ENCODE measurements around the gene IRX3.

Gene IRX3

GRCh38 chr16:54280751-54281150, 5.8 kb downstream of the IRX3 start:
- Histone ChIP-seq H3K27me3 (ENCODE audit: control insufficient read depth, insufficient read depth, low read length) (no peaks in the 10 kb centered on the region), H2AFZ (no peak overlapping the region), H3K9ac (no peak overlapping the region), H3K4me2 (ENCODE audit: low read length) (no peak overlapping the region), H3K79me2 (no peaks in the 10 kb centered on the region), H3K4me3 (ENCODE audit: low read depth, low read length) (no peak overlapping the region), H3K36me3 (ENCODE audit: control insufficient read depth, insufficient read depth, low read length) (no peaks in the 10 kb centered on the region), H3K4me1 (no peaks in the 10 kb centered on the region), H3K9me3 (ENCODE audit: control insufficient read depth, low read length) (no peaks in the 10 kb centered on the region), H3K27ac (no peak overlapping the region)
- no peak for TF ChIP-seq CTCF (IDR thresholded peaks at IDR 0.05)

DNA sequence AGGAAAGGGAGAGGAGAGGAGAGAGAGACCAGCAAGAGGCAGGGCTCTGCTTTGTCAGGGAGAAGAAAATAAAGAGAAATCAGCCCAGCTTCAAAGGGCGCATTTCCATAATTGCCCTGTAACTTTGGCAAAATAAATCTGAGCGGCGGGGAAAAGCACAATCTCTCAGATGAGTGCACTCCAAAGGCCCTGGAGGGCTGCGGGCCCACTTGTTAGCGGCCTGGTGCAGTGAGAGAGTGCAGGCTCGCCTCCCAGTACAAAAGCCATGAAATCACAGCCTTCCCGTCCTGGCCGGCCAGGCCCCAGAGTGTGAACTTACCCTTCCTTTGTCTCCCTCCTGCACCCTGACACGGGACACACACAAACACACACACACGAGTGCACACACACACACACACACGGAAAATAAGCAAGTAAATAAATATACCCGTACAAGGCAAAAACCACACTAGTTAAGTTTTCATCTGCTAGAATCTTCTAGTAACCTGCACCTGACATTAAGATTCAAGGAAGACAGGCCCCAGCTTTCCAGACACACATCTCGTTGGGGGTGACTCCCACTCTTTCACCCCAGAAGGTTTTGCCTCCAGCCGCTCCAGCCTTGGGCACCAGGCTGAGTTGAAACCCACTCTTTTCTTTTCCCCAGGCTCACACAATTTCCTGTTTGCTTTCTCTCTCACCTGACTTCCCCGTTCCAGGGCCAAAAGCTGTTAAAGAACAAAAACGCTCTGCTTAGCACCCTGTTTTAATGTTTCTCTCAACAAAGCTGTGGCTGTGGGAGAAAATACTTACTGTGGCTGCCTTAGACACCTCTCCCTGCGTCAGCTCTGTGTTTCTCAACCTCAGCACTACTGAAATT, 8.5 kb downstream of the IRX3 start:
- no peak overlapping the region for H3K9ac ChIP-seq
- no peaks in the 10 kb centered on the region for H3K4me1 ChIP-seq
- H3K27ac ChIP-seq: no peak overlapping the region
- no peak overlapping the region for H3K4me3 ChIP-seq (ENCODE audit: low read depth, low read length)
- no peak overlapping the region for H3K4me2 ChIP-seq (ENCODE audit: low read length)
- no peak for TF ChIP-seq CTCF (IDR thresholded peaks at IDR 0.05)
- H2AFZ ChIP-seq: no peak overlapping the region
- H3K36me3 ChIP-seq (ENCODE audit: control insufficient read depth, insufficient read depth, low read length): no peaks in the 10 kb centered on the region
- no peaks in the 10 kb centered on the region for H3K79me2 ChIP-seq
- no peaks in the 10 kb centered on the region for H3K27me3 ChIP-seq (ENCODE audit: control insufficient read depth, insufficient read depth, low read length)
- no peaks in the 10 kb centered on the region for H3K9me3 ChIP-seq (ENCODE audit: control insufficient read depth, low read length)

- no peak overlapping the region for H2AFZ ChIP-seq
- H3K4me2 ChIP-seq (ENCODE audit: low read length): no peak overlapping the region
- no peaks in the 10 kb centered on the region for H3K4me1 ChIP-seq
- no peaks in the 10 kb centered on the region for H3K9me3 ChIP-seq (ENCODE audit: control insufficient read depth, low read length)
- no peak overlapping the region for H3K9ac ChIP-seq
- H3K79me2 ChIP-seq: no peaks in the 10 kb centered on the region
- H3K27ac ChIP-seq: no peak overlapping the region
- no peak overlapping the region for H3K4me3 ChIP-seq (ENCODE audit: low read depth, low read length)
- no peaks in the 10 kb centered on the region for H3K36me3 ChIP-seq (ENCODE audit: control insufficient read depth, insufficient read depth, low read length)
- TF ChIP-seq CTCF (IDR thresholded peaks at IDR 0.05): no peak
- H3K27me3 ChIP-seq (ENCODE audit: control insufficient read depth, insufficient read depth, low read length): no peaks in the 10 kb centered on the region
Measured at GRCh38 chr16:54275956-54276355, 10.6 kb downstream of the IRX3 start.

GRCh38 chr16:54273566-54273965, 13.0 kb downstream of the IRX3 start:
- Histone ChIP-seq H3K4me3 (ENCODE audit: low read depth, low read length) (no peak overlapping the region), H3K27me3 (ENCODE audit: control insufficient read depth, insufficient read depth, low read length) (no peaks in the 10 kb centered on the region), H3K9ac (no peak overlapping the region), H2AFZ (no peak overlapping the region), H3K27ac (no peak overlapping the region), H3K79me2 (no peaks in the 10 kb centered on the region), H3K36me3 (ENCODE audit: control insufficient read depth, insufficient read depth, low read length) (no peaks in the 10 kb centered on the region), H3K4me2 (ENCODE audit: low read length) (no peak overlapping the region), H3K4me1 (no peaks in the 10 kb centered on the region), H3K9me3 (ENCODE audit: control insufficient read depth, low read length) (no peaks in the 10 kb centered on the region)
- no peak for TF ChIP-seq CTCF (IDR thresholded peaks at IDR 0.05)

DNA sequence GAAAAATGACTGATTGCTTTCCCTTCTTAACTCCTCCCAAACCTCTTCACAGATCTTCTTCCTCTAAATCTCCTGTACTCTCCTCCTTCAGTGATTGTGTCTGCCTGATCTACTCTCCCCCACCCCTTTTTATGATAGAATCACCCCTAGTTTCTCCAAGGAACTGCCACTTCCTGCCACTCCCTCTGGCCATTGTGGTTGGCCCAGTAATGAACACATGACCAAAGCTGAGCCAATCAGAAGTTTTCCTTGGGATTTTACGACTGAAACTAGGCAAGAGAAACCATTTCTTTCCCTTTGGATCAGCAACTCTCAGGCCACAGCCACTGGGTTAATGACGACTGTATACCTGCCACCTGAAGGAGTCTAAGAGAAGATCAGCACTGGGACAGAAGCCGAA, 15.9 kb downstream of the IRX3 start:
- no peak overlapping the region for H3K27ac ChIP-seq
- H3K9me3 ChIP-seq (ENCODE audit: control insufficient read depth, low read length): no peaks in the 10 kb centered on the region
- H3K4me3 ChIP-seq (ENCODE audit: low read depth, low read length): no peak overlapping the region
- no peaks in the 10 kb centered on the region for H3K4me1 ChIP-seq
- H3K36me3 ChIP-seq (ENCODE audit: control insufficient read depth, insufficient read depth, low read length): no peaks in the 10 kb centered on the region
- no peaks in the 10 kb centered on the region for H3K27me3 ChIP-seq (ENCODE audit: control insufficient read depth, insufficient read depth, low read length)
- no peaks in the 10 kb centered on the region for H3K79me2 ChIP-seq
- no peak overlapping the region for H2AFZ ChIP-seq
- no peak for TF ChIP-seq CTCF (IDR thresholded peaks at IDR 0.05)
- H3K9ac ChIP-seq: no peak overlapping the region
- no peak overlapping the region for H3K4me2 ChIP-seq (ENCODE audit: low read length)

Measured in parathyroid adenoma (tissue), 2 donors.